ENCODE measurements around the gene PARM1. TPM values are rescaled to one million over a fixed set of nuclear protein-coding genes. Genes with fewer than 3 reads are reported as not detected.

PARM1 gene
- total and polyA plus RNA-seq, 2 donors (not counting 1 experiment from before 2014, with no cell fraction given), result 0.30 to 2.0 TPM

- Histone ChIP-seq H3K36me3 (ENCODE audit: control insufficient read depth, insufficient read depth, low read length) (no peaks in the 10 kb centered on the region), H3K4me1 (ENCODE audit: control insufficient read depth, extremely low read depth, insufficient read depth, low read length) (no peaks in the 10 kb centered on the region), H3K27me3 (ENCODE audit: control insufficient read depth, insufficient read depth, low read length) (no peaks in the 10 kb centered on the region), H3K9ac (ENCODE audit: insufficient read depth, low read length) (no peak overlapping the region), H3K9me3 (ENCODE audit: control insufficient read depth, insufficient read depth, low read depth, low read length) (no peaks in the 10 kb centered on the region), H3K27ac (ENCODE audit: insufficient read depth, low read length) (no peak overlapping the region), H4K20me1 (ENCODE audit: control insufficient read depth, extremely low read depth, insufficient read depth, low read length) (no peaks in the 10 kb centered on the region), H3K4me3 (replicated peaks in 1 of 4; ENCODE audit: control extremely low read depth in 1 of 4, insufficient read depth in 1 of 4, low read depth in 3 of 4, low read length in 4 of 4) (no peak overlapping the region), H3K4me2 (ENCODE audit: extremely low read depth, insufficient read depth, low read length) (no peak overlapping the region), H3K79me2 (ENCODE audit: control insufficient read depth, insufficient read depth, low read length) (no peaks in the 10 kb centered on the region), H2AFZ (ENCODE audit: low read length) (no peak overlapping the region)
- DNase-seq (ENCODE audit: low read depth in 2 of 2), result peak in 1 of 2 donors; percentile 3
- no peak for TF ChIP-seq EZH2 (IDR thresholded peaks at IDR 0.05; ENCODE audit: low read length, missing control alignments)
- TF ChIP-seq CTCF (conservative IDR thresholded peaks at IDR 0.05 in 1 of 2, IDR thresholded peaks at IDR 0.05 in 1 of 2; ENCODE audit: low read depth in 1 of 2, low read length in 2 of 2), result no peak
Measured at GRCh38 chr4:75004755-75005668, 72.1 kb downstream of the PARM1 start.

GRCh38 chr4:75005727-75006126 lies 72.8 kb downstream of the PARM1 start:
- DNase-seq (ENCODE audit: low read depth in 2 of 2), result no peak
- Histone ChIP-seq H3K27ac (ENCODE audit: insufficient read depth, low read length) (no peak overlapping the region), H3K9ac (ENCODE audit: insufficient read depth, low read length) (no peak overlapping the region), H3K4me3 (replicated peaks in 1 of 4; ENCODE audit: control extremely low read depth in 1 of 4, insufficient read depth in 1 of 4, low read depth in 3 of 4, low read length in 4 of 4) (no peak overlapping the region), H3K79me2 (ENCODE audit: control insufficient read depth, insufficient read depth, low read length) (no peaks in the 10 kb centered on the region), H3K4me1 (ENCODE audit: control insufficient read depth, extremely low read depth, insufficient read depth, low read length) (no peaks in the 10 kb centered on the region), H3K9me3 (ENCODE audit: control insufficient read depth, insufficient read depth, low read depth, low read length) (no peaks in the 10 kb centered on the region), H3K4me2 (ENCODE audit: extremely low read depth, insufficient read depth, low read length) (no peak overlapping the region), H3K27me3 (ENCODE audit: control insufficient read depth, insufficient read depth, low read length) (no peaks in the 10 kb centered on the region), H2AFZ (ENCODE audit: low read length) (no peak overlapping the region), H3K36me3 (ENCODE audit: control insufficient read depth, insufficient read depth, low read length) (no peaks in the 10 kb centered on the region), H4K20me1 (ENCODE audit: control insufficient read depth, extremely low read depth, insufficient read depth, low read length) (no peaks in the 10 kb centered on the region)
- no peak for TF ChIP-seq CTCF (conservative IDR thresholded peaks at IDR 0.05 in 1 of 2, IDR thresholded peaks at IDR 0.05 in 1 of 2; ENCODE audit: low read depth in 1 of 2, low read length in 2 of 2)
- TF ChIP-seq EZH2 (IDR thresholded peaks at IDR 0.05; ENCODE audit: low read length, missing control alignments), result no peak

GRCh38 chr4:75007891-75008290 lies 75.0 kb downstream of the PARM1 start:
- no peaks in the 10 kb centered on the region for H3K79me2 ChIP-seq (ENCODE audit: control insufficient read depth, insufficient read depth, low read length)
- no peaks in the 10 kb centered on the region for H3K9me3 ChIP-seq (ENCODE audit: control insufficient read depth, insufficient read depth, low read depth, low read length)
- no peak for TF ChIP-seq CTCF (conservative IDR thresholded peaks at IDR 0.05 in 1 of 2, IDR thresholded peaks at IDR 0.05 in 1 of 2; ENCODE audit: low read depth in 1 of 2, low read length in 2 of 2)
- no peak for TF ChIP-seq EZH2 (IDR thresholded peaks at IDR 0.05; ENCODE audit: low read length, missing control alignments)
- no peak overlapping the region for H3K4me3 ChIP-seq (replicated peaks in 1 of 4; ENCODE audit: control extremely low read depth in 1 of 4, insufficient read depth in 1 of 4, low read depth in 3 of 4, low read length in 4 of 4)
- H4K20me1 ChIP-seq (ENCODE audit: control insufficient read depth, extremely low read depth, insufficient read depth, low read length), result no peaks in the 10 kb centered on the region
- no peaks in the 10 kb centered on the region for H3K36me3 ChIP-seq (ENCODE audit: control insufficient read depth, insufficient read depth, low read length)
- no peak overlapping the region for H2AFZ ChIP-seq (ENCODE audit: low read length)
- no peak overlapping the region for H3K4me2 ChIP-seq (ENCODE audit: extremely low read depth, insufficient read depth, low read length)
- no peaks in the 10 kb centered on the region for H3K4me1 ChIP-seq (ENCODE audit: control insufficient read depth, extremely low read depth, insufficient read depth, low read length)
- H3K27me3 ChIP-seq (ENCODE audit: control insufficient read depth, insufficient read depth, low read length), result no peaks in the 10 kb centered on the region
- no peak overlapping the region for H3K9ac ChIP-seq (ENCODE audit: insufficient read depth, low read length)
- no peak for DNase-seq (ENCODE audit: low read depth in 2 of 2)
- H3K27ac ChIP-seq (ENCODE audit: insufficient read depth, low read length), result no peak overlapping the region
